C4-2B (cell line): ENCODE measurements around the gene PDCD1LG2.
"Not testable (repeated sequence)": the region's sequence is repeated elsewhere in the genome, so short reads cannot be mapped to it uniquely, and the experiment has no call there.

Source experiments
- H3K27ac ChIP-seq: fragments of 450-650 bp; 2 replicates; pipeline ENCODE4 v1.5.1; 2017
- ZFX ChIP-seq: fragments of 450-650 bp; IDR thresholded peaks from 2 replicates; pipeline ENCODE4 v1.6.1; 2017
- TF ChIP-seq, protein P1 (sequence below): fragments of 450-650 bp; conservative IDR thresholded peaks from 2 replicates; pipeline ENCODE4 v1.5.1; 2017; ENCODE audit warnings: mild to moderate bottlenecking

PDCD1LG2 gene

DNA sequence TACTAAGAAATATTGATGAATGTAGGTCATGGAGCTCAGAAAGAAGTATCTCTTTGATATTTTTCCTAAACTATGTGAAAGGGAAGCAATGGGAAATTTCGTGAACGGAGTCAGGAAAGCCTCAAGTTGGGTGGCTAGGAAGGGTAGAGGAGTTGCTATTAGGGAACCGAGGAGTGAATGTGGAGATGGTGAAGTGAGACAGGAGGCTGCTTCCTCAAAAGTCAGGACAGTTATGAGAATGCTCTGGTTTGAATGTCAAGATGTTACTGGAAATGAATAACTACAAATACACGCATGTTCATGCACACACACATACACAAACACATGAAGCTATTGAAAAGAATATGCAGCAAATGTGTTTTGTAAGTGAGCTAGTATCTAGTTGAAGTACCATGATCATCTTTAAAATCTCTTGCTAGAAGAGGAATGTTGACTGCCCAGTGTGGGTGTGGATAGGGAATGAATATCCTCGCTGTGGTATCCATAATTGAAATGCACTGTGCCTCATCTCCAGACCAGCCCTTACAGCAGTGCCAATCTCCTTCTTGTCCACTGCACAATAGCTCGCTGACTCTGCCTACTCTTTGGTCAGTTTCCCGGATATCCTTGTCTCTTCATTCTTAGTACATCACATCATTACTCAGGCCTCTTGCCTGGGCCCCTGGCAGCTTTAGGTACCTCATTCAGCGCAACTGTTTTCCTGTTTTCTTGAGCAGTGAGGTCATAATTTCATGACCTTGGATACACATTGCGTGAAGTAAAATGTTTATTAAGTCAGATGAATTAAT, 21.9 kb upstream of the PDCD1LG2 start:
- H3K27ac ChIP-seq = no peak overlapping the region
- TF ChIP-seq ZFX = no peak
- TF ChIP-seq, protein P1, sequence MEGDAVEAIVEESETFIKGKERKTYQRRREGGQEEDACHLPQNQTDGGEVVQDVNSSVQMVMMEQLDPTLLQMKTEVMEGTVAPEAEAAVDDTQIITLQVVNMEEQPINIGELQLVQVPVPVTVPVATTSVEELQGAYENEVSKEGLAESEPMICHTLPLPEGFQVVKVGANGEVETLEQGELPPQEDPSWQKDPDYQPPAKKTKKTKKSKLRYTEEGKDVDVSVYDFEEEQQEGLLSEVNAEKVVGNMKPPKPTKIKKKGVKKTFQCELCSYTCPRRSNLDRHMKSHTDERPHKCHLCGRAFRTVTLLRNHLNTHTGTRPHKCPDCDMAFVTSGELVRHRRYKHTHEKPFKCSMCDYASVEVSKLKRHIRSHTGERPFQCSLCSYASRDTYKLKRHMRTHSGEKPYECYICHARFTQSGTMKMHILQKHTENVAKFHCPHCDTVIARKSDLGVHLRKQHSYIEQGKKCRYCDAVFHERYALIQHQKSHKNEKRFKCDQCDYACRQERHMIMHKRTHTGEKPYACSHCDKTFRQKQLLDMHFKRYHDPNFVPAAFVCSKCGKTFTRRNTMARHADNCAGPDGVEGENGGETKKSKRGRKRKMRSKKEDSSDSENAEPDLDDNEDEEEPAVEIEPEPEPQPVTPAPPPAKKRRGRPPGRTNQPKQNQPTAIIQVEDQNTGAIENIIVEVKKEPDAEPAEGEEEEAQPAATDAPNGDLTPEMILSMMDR = no peak

DNA sequence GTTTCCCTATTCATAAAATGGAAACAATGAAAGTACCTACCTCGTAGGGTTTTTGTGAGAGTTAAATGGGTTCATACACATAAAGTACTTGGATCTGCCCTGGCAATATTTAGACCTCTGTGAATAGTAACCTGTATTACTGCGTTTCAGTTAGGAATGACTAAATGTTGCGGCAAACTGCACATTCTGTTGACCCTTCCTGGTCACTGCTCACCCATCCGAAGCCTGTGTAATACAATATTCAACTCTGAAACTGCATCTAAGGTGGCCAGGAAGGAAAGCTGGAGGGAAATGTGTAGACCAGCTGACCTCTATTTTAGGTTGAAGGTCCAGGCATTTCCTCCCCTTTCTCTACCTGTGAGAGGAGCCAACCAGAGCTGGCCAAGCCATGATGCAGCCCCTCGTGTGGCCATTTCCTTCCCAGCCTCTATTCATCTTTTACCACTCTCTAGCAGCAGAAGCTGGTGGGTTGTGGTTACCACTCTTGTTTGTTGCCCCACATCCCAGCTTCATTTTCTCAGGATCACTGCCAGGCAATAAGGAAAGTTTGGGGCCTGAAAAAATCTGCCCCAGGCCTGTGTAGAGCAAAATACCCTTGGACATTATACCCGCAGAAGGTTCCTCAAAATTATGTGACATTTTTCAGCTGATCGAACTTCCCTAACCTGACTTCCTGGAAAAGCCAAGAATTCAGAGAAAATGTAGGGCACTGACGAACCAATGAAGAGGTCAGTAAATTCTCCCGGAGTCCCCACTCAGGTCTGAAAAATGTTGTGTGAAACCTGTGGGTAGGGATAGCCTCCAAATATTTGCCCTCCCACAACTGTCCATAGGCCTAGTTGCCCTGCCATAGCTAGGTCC, 20.5 kb upstream of the PDCD1LG2 start:
- TF ChIP-seq, protein P1 = no peak
- no peak for TF ChIP-seq ZFX
- no peak overlapping the region for H3K27ac ChIP-seq

DNA sequence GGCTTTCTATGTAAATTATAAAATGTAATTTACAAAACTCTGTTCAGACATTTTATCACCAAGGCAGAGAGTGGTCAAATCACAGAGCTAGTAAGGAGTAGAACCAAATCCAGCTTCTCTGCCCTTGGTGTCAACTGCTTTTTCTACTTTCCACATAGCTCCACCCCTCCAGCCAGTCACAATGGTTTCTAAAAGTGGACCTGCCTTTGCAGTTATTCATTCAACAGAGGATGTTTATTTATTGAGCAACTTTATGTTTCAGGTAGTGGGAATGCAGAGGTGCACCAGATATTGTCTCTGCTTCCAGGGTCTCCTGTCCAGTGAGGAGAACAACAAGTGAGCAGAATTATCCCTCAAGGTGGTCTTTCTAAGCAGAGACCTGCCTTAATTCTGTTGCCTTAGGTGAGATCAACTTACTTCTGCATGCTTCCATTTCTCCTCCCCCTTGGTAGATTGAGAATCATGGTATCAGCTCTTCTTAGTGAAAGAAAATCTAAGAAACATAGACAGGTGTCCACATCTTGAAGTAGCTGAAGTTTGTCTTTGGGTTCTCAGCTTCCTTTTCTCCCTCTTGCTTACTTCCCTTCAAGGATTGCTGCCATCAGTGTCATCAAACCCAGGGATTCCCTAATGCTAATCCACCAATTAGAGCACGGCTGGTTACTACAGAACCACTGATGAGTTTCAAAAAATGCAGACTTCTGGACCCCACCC, 17.2 kb upstream of the PDCD1LG2 start:
- TF ChIP-seq ZFX = no peak
- TF ChIP-seq, protein P1 = no peak
- no peak overlapping the region for H3K27ac ChIP-seq

DNA sequence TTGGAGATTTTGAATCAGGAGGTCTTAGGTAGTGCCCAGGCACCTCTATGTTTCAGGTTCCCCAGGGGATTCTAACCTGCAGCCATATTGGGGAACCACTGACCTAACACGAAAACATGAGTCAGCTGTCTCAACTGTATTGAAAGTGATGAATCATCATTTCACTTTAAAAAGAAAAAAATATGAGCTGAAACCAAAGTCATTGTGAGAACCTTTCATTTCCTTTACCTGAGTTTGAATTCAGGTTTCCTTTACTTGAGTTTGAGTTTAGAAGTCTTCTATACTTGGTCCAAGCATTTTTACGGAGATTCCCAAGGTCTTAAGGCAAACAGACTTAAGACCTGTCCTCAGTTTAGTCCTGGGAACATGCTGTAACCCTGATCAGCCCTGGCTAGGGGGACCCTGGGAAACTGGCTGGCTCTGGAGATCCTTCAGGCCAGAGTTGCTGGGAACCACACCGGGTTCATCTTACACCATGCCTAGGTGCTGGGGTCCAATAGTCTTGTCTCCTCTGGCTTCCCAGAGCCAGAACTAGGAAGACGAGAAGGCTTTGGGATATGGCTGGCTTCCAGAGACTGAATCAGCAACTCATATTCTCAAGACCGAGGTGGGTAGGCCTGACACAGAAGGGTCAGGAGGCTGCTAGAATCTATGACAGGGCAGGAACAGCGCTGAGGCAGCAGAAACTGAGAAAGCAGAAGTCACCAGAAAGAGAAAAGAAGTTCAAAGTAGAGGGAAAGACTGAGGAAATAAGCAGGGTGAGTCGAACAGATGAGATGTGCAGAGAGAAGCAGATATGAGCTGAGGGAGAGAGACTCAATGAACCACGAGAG, 16.4 kb upstream of the PDCD1LG2 start:
- TF ChIP-seq ZFX = no peak
- TF ChIP-seq, protein P1 = no peak
- no peak overlapping the region for H3K27ac ChIP-seq

DNA sequence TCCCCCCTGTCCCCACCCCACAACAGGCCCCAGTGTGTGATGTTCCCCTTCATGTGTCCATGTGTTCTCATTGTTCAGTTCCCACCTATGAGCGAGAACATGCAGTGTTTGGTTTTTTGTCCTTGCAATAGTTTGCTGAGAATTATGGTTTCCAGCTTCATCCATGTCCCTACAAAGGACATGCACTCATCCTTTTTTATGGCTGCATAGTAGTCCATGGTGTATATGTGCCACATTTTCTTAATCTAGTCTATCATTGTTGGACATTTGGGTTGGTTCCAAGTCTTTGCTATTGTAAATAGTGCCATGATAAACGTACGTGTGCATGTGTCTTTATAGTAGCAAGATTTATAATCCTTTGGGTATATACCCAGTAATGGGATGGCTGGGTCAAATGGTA, 15.6 kb upstream of the PDCD1LG2 start:
- H3K27ac ChIP-seq = not testable (repeated sequence)

DNA sequence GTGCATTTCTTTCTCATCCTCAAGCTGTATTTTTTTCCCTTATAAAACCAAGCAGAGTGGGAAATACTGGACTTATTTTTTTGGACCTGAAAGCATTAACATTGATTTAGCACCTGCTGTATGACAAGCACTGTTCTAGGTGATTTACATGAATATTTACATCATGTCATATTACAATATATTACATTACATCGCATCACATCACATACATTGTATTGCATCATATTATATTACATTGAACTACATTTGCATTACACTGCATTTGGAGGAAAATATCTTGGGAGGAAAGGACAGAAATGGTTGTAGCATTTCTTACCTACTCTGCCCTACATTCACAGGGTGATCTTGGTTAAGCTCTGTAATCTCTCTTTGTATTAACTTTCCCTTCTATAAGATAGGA, 11.2 kb upstream of the PDCD1LG2 start:
- TF ChIP-seq, protein P1 = no peak
- no peak for TF ChIP-seq ZFX
- no peak overlapping the region for H3K27ac ChIP-seq

DNA sequence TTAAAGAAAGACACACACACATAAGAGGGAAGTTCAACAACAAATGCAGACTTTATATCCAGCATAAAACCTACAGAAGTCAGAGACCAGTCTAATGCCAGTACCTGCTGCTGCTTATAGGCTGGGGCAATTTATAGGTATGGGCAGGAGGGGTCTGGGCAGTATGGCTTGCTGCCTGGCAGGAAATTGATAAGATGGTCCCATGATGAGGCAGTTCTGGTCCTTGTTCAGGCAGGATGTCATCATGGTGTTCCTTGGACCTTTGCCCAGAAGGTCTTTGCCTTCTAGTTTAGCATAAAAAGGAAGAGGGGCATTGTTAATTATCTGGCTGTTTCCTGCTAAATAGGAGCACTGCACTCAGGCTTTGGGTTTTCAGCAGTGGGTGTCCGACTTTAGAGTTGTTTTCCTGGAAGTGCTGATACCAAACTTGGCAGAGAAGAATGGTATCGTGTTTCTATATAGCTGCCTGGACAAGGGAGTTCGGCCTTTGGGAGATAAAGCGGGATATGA, 10.4 kb upstream of the PDCD1LG2 start:
- peak overlapping the region; percentile 24; the same call in 1 of the 2 replicates for H3K27ac ChIP-seq
- TF ChIP-seq ZFX = no peak
- TF ChIP-seq, protein P1 = no peak
